Measurements from ENCODE around the gene MTCL1.

DNA sequence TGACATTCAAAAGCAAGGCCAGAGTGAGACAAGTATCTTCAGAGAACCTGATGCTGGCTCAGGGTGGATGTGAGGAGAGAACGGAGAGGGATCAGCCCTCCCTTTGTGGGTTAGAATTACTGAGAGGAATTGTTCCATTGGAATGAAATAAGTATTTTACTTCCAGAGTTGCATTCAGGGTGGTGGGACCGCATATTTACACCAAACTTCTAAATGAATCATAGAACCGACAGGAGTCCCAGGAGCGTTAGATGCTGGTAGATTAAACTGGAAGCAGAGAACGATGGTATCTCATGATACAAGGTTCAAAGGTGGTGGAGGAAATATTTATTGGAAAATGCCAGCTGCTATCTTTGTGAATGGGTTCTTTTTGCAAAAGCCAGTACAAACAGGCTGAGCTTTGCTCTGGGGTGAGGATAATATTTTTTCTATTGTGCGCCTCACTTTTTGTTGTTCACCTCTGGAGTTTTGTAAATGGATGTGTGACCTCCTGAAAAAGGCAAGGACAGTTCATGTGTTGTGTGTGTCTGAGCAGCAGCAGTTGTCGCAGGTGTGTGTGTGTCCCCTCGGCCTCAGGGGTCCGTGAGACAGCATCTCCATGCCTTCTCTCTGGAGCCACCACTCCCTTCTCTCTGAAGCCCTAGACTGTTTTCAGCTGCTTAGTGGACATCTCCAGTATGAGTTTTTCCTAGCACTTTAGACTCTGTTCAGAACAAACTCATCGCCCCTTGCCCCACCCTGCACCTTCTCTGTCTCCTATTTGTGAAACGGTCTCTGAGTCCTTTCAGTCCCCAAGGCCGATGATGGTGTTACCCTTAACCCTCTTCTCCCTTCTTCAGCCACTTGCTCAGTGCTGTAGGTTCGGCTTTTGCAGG is 17.8 kb downstream of the MTCL1 start:
- TF ChIP-seq EZH2 (IDR thresholded peaks at IDR 0.05; ENCODE audit: borderline replicate concordance, low read length): no peak
- TF ChIP-seq, protein P1, sequence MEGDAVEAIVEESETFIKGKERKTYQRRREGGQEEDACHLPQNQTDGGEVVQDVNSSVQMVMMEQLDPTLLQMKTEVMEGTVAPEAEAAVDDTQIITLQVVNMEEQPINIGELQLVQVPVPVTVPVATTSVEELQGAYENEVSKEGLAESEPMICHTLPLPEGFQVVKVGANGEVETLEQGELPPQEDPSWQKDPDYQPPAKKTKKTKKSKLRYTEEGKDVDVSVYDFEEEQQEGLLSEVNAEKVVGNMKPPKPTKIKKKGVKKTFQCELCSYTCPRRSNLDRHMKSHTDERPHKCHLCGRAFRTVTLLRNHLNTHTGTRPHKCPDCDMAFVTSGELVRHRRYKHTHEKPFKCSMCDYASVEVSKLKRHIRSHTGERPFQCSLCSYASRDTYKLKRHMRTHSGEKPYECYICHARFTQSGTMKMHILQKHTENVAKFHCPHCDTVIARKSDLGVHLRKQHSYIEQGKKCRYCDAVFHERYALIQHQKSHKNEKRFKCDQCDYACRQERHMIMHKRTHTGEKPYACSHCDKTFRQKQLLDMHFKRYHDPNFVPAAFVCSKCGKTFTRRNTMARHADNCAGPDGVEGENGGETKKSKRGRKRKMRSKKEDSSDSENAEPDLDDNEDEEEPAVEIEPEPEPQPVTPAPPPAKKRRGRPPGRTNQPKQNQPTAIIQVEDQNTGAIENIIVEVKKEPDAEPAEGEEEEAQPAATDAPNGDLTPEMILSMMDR (IDR thresholded peaks at IDR 0.05; ENCODE audit: low read length): no peak
